Sigmoid colon (tissue), 3 donors: ENCODE data around the gene ITGB2.

Experiments used
- POLR2A ChIP-seq, 2 donors: fragments of 450-650 bp; IDR thresholded peaks; one replicate each; pipeline ENCODE4 v1.6.1; 2016; ENCODE audit warnings: antibody characterized with exemption in 2 of 2, mild to moderate bottlenecking in 2 of 2, moderate library complexity in 2 of 2
- TF ChIP-seq, protein P1 (sequence below), 4 experiments: fragments of 450-650 bp in 3 of 4; fragments of 200-600 bp in 1 of 4; IDR thresholded peaks; one replicate each; pipeline ENCODE4 v1.5.1; 2016 to 2019; ENCODE audit warnings: antibody characterized with exemption in 4 of 4, mild to moderate bottlenecking in 3 of 4, moderate library complexity in 2 of 4

DNA sequence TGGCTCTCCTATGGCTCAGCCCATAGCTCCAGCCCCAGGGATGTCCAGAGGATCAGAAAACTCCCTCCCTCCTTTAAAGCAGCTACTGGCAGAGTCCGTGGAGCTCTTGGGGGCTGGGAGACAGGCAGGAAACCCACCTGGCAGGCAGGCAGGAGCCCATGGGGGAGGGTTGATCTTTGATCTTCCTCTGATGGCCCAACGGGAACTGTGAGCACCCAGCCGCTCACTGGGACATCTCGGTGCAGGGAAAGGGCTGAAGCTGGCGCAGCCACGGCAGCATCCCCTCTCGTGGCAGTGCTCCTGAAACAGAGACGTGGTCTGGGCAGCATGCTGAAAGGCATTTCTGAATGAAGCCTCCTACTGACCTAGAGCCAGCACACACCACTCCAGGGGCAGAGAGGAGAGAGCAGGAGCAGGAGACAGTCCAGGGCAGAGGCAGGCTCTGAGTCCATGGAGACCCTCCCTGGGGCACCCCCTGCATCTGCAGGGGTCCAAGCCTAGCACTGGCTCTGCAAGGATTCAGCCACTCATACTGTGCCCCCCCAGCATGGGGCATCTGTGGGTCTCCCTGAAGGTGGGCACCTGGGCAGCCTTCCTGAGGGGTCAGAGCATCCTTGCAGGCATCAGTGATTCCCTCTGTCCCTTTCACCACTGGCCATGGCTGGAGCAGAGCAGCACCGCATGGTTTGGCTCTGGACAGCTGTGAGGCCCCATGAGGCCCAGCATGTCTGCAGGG is 14.3 kb upstream of the ITGB2 start:
- TF ChIP-seq, protein P1, sequence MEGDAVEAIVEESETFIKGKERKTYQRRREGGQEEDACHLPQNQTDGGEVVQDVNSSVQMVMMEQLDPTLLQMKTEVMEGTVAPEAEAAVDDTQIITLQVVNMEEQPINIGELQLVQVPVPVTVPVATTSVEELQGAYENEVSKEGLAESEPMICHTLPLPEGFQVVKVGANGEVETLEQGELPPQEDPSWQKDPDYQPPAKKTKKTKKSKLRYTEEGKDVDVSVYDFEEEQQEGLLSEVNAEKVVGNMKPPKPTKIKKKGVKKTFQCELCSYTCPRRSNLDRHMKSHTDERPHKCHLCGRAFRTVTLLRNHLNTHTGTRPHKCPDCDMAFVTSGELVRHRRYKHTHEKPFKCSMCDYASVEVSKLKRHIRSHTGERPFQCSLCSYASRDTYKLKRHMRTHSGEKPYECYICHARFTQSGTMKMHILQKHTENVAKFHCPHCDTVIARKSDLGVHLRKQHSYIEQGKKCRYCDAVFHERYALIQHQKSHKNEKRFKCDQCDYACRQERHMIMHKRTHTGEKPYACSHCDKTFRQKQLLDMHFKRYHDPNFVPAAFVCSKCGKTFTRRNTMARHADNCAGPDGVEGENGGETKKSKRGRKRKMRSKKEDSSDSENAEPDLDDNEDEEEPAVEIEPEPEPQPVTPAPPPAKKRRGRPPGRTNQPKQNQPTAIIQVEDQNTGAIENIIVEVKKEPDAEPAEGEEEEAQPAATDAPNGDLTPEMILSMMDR (IDR thresholded peaks at IDR 0.05) = no peak
- no peak for TF ChIP-seq POLR2A (IDR thresholded peaks at IDR 0.05)
